NCI-H446 treated with DMSO at 0.1 percent for 48 hours (cell line): ENCODE measurements around the gene ZFP69.

Experiments
- DNase-seq: peaks from one replicate; lab custom pipeline; 2025; lab: John Stamatoyannopoulos, UW

The ZFP69 gene

DNA sequence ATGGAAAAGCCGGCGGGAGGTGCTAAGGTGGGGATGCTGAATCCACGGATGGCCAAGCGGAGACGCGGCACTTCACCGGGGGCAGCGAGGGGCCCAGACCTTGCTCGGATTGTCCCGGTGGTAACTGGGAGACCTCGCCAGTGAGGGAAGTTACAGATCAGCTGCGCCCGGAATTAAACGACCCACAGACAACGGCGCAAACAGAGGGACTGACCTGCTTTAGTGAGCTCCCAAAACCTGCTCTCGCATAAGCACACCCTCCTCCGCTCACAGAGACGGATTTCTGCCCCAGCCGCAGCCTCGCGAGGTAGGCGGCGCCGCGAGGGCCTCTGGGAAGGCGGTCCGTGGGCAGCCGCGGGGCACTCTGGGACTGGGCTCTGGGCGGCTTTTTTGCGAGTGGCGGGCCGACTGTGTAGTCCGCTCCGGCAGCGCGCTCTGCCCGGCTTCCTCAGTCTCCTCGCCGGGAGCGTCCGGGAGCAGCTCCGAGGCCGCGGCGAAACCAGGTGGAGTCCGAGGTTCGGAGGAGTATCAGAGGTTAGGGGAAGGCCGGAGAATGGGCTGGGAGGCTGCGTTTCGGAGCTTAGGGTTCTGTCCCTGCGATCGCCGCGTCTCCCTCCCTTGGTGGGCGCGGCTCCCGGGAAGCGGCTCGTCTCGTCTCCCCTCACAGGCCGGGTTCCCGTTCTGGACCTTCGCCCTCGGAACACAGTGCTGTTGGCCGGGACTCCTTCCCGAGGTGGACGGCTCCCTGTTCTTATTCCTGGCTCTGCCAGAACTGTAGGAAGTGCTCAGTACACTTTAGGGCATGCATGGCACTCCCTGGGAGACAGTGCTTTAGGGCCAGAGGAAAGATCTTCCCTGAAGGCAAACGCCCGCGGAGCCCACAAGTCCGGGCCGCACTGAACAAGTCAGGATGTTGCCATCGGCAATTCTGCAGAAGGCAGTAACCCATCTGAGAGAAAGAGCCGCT is 31.6 kb downstream of the ZFP69 start, which contains the start of gene EXO5:
Gene EXO5 (plus strand): TSS at position 393 of the 967 bp plus-strand sequence. CDS start 5,778 bp downstream, outside the sequence.
- peak; percentile 47 for DNase-seq

DNA sequence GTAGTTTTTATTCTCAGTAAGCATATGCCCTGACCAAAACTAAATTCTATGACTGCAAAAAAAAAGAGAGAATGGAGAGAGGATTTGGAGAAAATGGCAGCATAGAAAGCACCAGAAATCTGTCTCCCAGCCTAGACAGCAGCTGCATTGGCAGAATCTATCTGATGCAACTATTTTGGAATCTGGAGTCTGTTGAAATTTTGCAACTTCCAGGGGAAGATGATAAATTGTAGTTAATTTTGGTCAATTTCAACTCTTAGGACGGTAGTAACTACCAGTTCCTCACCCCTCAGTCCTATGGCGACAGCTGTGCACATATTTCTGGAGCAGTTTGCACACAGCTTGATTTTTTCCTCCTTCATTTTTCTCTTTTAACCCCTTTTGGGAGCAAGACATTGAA is 42.4 kb downstream of the ZFP69 start:
- DNase-seq: no peak

DNA sequence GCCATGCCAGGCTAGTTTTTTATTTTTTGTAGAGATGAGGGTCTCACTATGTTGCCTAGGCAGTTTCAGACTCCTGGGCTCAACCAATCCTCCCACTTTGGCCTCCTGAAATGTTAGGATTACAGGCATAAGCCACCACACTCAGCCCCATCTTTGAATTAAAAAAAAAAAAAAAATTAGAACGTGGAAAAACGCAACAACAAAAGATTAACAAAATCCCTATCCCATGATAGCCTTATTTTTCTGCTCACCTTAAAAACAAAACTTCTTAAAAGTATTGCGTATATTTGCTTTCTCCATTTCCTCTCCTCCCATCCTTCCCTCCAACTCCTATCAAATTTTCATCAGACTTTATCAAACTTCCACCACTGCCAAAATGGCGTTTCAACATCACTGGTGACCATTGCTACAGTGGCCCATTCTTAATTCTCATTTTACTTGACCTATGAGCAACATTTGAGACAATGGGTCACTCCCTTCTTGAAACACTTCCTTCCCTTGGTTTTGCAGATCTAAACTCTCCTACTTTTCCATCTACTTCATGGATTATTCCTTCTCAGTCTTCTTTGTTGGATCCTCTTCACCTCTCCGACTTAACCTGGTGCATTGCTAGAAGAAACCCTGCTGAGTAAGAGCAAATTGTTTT is 53.8 kb downstream of the ZFP69 start:
- no peak for DNase-seq

DNA sequence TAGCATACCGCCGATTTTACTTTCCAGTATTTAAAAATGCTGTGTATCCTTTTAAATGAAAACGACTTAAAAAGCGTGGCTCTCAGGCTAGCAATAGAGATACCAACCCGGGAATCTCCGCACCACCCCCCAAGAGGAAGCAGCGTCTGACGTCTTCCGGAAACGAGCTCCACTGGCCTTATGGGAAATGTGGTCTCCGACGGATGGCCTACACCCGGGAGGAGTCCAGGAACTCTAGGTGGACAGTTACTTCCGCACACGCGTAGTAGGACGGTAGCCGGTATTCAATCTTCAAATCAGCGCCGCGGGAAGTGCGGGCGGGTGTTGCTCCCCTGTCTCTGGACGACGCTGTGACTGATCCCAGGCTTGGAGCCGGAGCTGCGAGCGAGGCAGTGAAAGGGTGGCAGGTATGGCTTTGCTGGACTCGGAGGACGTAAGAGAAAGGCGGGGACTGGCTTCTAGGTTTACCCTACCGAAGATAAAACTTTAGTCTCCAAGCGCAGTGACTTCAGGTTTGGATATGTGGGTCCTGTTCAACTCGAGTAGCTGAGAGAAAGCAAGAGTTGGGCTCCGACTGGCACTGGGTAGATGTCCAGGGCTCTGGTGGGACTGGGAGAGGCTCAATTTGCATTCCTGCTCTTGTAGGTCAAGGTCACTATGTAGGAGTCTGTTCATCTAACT is 54.4 kb downstream of the ZFP69 start, which contains the start of gene ZNF684:
Gene ZNF684 (plus strand): TSS at position 257 of the 681 bp plus-strand sequence. CDS start 1,530 bp downstream, outside the sequence.
- peak; percentile 90 for DNase-seq

DNA sequence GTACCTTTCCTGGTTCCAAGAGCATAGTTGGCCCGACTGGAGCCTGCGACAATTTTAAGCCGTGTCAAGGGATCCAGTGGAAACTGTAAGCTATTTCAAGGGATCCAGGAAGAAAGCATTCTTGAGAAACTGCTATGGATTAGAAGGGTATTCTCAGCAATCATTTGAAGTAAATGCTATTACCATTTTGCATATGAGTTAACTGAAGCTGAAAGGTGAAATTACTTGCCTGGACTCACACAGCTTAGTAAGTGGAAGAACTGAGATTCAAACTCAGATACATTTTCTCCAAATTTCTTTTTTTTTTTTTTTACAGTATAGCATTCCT is 54.9 kb downstream of the ZFP69 start:
- DNase-seq: no peak

DNA sequence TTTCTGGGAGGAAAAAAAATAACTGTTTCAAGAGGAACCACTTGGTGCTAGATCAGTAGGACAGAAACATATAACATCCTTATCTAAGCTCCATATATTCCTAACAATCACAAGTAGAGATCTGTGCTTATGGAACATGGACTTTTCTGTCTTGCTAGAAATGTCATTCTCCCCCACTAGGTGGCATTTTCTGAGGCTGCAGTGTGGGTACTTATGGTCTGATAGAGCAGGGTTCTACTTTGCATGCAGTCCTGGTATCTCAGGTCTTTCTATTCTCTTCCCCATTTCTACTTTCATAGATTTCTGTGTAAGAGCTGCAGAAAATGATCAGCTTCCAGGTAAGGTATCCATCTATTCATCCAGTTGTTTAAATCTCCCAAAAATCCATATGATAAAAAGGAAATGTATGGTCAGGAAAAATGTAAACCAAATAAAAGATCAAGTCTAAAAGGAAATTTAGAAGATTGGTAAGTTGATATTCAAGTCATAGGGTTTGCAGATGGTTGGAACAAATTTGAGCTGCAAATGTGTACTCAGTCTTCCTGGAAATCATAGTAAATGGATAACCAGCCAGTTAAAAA is 55.8 kb downstream of the ZFP69 start:
- DNase-seq: peak; percentile 41

DNA sequence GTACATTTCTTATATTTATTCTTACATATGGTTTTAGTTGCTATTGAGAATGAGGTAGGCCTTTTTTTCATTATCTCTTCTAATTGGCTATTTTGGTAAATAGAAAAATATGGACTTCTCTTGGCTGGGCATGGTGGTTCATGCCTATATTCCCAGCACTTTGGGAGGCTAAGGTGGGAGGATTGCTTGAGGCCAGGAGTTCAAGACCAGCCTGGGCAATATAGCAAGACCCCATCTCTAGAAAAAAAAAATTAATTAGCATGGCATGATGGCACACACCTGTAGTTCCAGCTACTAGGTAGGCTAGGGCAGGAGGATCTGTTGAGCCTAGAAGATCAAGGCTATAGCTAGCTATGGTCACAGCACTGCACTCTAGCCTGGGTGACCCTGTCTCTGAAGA is 57.5 kb downstream of the ZFP69 start:
- no peak for DNase-seq

DNA sequence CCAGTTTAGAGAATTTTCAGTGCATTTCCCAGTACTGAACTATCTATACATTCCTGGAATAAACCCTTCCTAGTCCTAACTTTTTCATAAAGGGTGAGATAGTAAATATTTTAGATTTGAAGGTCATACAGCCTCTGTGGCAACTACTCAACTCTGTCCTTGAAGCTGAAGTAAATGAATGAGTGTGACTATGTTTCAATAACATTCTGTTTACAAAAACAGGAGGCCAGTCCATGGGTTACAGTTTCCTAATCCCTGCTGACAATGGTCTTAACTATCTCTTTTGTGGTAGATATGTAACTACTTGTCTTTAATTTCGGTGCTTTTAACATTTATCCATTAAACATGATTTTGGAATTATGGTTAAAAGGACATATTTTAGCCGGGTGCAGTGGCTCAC is 58.6 kb downstream of the ZFP69 start:
- no peak for DNase-seq

DNA sequence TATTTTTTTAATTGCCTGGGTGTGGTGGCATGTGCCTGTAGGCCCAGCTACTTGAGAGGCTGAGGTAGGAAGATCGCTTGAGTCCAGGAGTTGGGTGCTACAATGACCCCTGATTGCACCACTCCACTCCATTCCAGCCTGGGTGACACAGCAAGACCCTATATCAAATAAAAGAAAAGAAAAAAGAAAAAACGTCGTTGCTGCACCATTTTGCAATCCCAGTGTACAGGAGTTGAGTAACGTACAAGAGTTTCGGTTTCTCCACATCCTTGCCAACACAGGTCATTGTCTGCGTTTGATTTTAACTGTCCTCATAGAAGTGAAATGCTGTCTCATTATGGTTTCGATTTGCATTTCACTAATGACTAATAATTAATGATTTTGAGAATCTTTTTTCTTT is 62.2 kb downstream of the ZFP69 start:
- no peak for DNase-seq
